ENCODE measurements around the gene LRCOL1.

- TF ChIP-seq, protein P1, sequence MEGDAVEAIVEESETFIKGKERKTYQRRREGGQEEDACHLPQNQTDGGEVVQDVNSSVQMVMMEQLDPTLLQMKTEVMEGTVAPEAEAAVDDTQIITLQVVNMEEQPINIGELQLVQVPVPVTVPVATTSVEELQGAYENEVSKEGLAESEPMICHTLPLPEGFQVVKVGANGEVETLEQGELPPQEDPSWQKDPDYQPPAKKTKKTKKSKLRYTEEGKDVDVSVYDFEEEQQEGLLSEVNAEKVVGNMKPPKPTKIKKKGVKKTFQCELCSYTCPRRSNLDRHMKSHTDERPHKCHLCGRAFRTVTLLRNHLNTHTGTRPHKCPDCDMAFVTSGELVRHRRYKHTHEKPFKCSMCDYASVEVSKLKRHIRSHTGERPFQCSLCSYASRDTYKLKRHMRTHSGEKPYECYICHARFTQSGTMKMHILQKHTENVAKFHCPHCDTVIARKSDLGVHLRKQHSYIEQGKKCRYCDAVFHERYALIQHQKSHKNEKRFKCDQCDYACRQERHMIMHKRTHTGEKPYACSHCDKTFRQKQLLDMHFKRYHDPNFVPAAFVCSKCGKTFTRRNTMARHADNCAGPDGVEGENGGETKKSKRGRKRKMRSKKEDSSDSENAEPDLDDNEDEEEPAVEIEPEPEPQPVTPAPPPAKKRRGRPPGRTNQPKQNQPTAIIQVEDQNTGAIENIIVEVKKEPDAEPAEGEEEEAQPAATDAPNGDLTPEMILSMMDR (IDR thresholded peaks at IDR 0.05; ENCODE audit: low read length), result no peak
- no peak for TF ChIP-seq EZH2 (IDR thresholded peaks at IDR 0.05; ENCODE audit: borderline replicate concordance, low read length)
Measured at GRCh38 chr12:132635076-132635955, 24.9 kb upstream of the LRCOL1 start.
